Measurements from ENCODE around the gene PLSCR1. TPM values are rescaled to one million over a fixed set of nuclear protein-coding genes. Genes with fewer than 3 reads are reported as not detected.

PLSCR1 gene
- polyA plus RNA-seq, 2 of the 4 experiments (the other 2 are of a cell fraction), result 37.1 to 54.4 TPM

- WGBS (ENCODE audit: missing lambda C conversion rate), result 84% methylated on average over 3 of the region's 3 CpGs
- POLR2A ChIA-PET, result no interaction called here
These were observed 10.9 kb upstream of the PLSCR1 start for GRCh38 chr3:146555311-146555710.

GRCh38 chr3:146554151-146554760 lies 9.8 kb upstream of the PLSCR1 start:
- DNase-seq (ENCODE audit: low read depth in 1 of 2, low spot score in 1 of 2) (no peak), FAIRE-seq (peak; percentile 32), ATAC-seq (no peak)
- TF ChIP-seq RAD21 (conservative IDR thresholded peaks at IDR 0.05 in 1 of 2, IDR thresholded peaks at IDR 0.05 in 1 of 2) (no peak), MAFK (IDR thresholded peaks at IDR 0.05; ENCODE audit: partially characterized antibody) (no peak), HES2 (IDR thresholded peaks at IDR 0.05) (no peak), GATA3 (IDR thresholded peaks at IDR 0.05; ENCODE audit: borderline replicate concordance) (no peak), RNF2 (IDR thresholded peaks at IDR 0.05; ENCODE audit: borderline replicate concordance, low read depth) (no peak), REST (IDR thresholded peaks at IDR 0.05) (no peak), SMC3 (IDR thresholded peaks at IDR 0.05) (no peak), POLR2AphosphoS2 (conservative IDR thresholded peaks at IDR 0.05; ENCODE audit: low read length) (no peak), ZFP36 (IDR thresholded peaks at IDR 0.05; ENCODE audit: borderline replicate concordance, partially characterized antibody) (no peak), NPAS2 (CRISPR knock-in tag; IDR thresholded peaks at IDR 0.05; ENCODE audit: borderline replicate concordance) (no peak), BHLHE40 (IDR thresholded peaks at IDR 0.05; ENCODE audit: low read depth, low read length) (no peak), EHF (CRISPR knock-in tag; IDR thresholded peaks at IDR 0.05) (no peak), FOSL2 (IDR thresholded peaks at IDR 0.05) (no peak), FOSL2 (CRISPR knock-in tag; IDR thresholded peaks at IDR 0.05) (no peak), USF2 (IDR thresholded peaks at IDR 0.05) (no peak), EP300 (IDR thresholded peaks at IDR 0.05) (no peak), PBX3 (IDR thresholded peaks at IDR 0.05) (no peak), SREBF2 (IDR thresholded peaks at IDR 0.05) (no peak), CBX8 (IDR thresholded peaks at IDR 0.05) (no peak)
- no peak overlapping the region for H3K4me3 ChIP-seq
- WGBS (ENCODE audit: missing lambda C conversion rate), result 90% methylated on average over 7 of the region's 7 CpGs
- no peak overlapping the region for H3K27ac ChIP-seq
- 0 out of 3 replicates have a peak, but pooled peaks cover 15% of the 10 kb centered on the region for H3K4me1 ChIP-seq
- H3K4me2 ChIP-seq, result no peak overlapping the region
- no peaks in the 10 kb centered on the region for H3K9me3 ChIP-seq
- CTCF ChIA-PET, result no interaction called here
- POLR2A ChIA-PET, result interaction anchor here (1.7 kb wide), 1 partner anchor 10 kb away, joined by 4 read pairs; the partner anchor contains the start of gene PLSCR1

More at GRCh38 chr3:146555311-146555710, 10.9 kb upstream of the PLSCR1 start:
- CTCF ChIA-PET, result no interaction called here
- TF ChIP-seq MAX (IDR thresholded peaks at IDR 0.05), result no peak
- TF ChIP-seq FOSB (CRISPR knock-in tag; IDR thresholded peaks at IDR 0.05), result no peak
- no peak for TF ChIP-seq CEBPB (IDR thresholded peaks at IDR 0.05)
- no peak for TF ChIP-seq FOXS1 (CRISPR knock-in tag; IDR thresholded peaks at IDR 0.05)
- no peak for TF ChIP-seq HDAC2 (IDR thresholded peaks at IDR 0.05)
- no peak for TF ChIP-seq POLR2A (IDR thresholded peaks at IDR 0.05; ENCODE audit: low read length)
- FAIRE-seq (no peak), DNase-seq (ENCODE audit: low read depth in 1 of 2, low spot score in 1 of 2) (no peak), ATAC-seq (no peak)
- H3K4me1 ChIP-seq, result 0 out of 3 replicates have a peak, but pooled peaks cover 12% of the 10 kb centered on the region
- H3K27ac ChIP-seq, result no peak overlapping the region
- H3K4me3 ChIP-seq, result no peak overlapping the region
- H3K9me3 ChIP-seq, result no peaks in the 10 kb centered on the region
- H3K4me2 ChIP-seq, result no peak overlapping the region

All from A549 (cell line).